HG02642 (cell line): ENCODE data around the gene REPIN1.

ENCODE experiments used
- ATAC-seq: cut with Tn5 transposase; IDR thresholded peaks from one replicate; pipeline ENCODE4 v1.9.1; 2021; ENCODE audit warnings: mild to moderate bottlenecking; ENCODE audit not compliant: unreplicated experiment, poor library complexity

REPIN1 gene

GRCh38 chr7:150373049-150373801 is 4.6 kb downstream of the REPIN1 start:
- no peak for ATAC-seq

- ATAC-seq, result no peak
Measured at GRCh38 chr7:150374026-150374425, 5.4 kb downstream of the REPIN1 start.

- no peak for ATAC-seq
Measured at GRCh38 chr7:150374472-150374871, 5.8 kb downstream of the REPIN1 start.

GRCh38 chr7:150375662-150376521 is 7.3 kb downstream of the REPIN1 start:
- ATAC-seq, result peak; percentile 25

- no peak for ATAC-seq
Measured at GRCh38 chr7:150376560-150376959, 7.9 kb downstream of the REPIN1 start.

- ATAC-seq, result no peak
Measured at GRCh38 chr7:150377196-150377595, 8.6 kb downstream of the REPIN1 start.

GRCh38 chr7:150377635-150378034 is 9.0 kb downstream of the REPIN1 start:
- ATAC-seq, result no peak

GRCh38 chr7:150378115-150378852 is 9.7 kb downstream of the REPIN1 start:
- no peak for ATAC-seq

- ATAC-seq, result peak; percentile 79
Measured at GRCh38 chr7:150378853-150379440, 10.3 kb downstream of the REPIN1 start, which contains the start of gene ZNF775. TSS of gene ZNF775 (plus strand) at chr7:150379330. CDS start at chr7:150388471, 9,141 bp downstream.

- peak; percentile 3 for ATAC-seq
Measured at GRCh38 chr7:150379441-150380379, 11.1 kb downstream of the REPIN1 start.

- ATAC-seq, result no peak
Measured at GRCh38 chr7:150380463-150380862, 11.8 kb downstream of the REPIN1 start.

GRCh38 chr7:150381096-150381495 is 12.5 kb downstream of the REPIN1 start:
- no peak for ATAC-seq

GRCh38 chr7:150381785-150382122 is 13.1 kb downstream of the REPIN1 start:
- ATAC-seq, result no peak

- ATAC-seq, result no peak
Measured at GRCh38 chr7:150382123-150382843, 13.7 kb downstream of the REPIN1 start.

- ATAC-seq, result no peak
Measured at GRCh38 chr7:150382844-150383225, 14.2 kb downstream of the REPIN1 start.

GRCh38 chr7:150383710-150384397 is 15.2 kb downstream of the REPIN1 start:
- ATAC-seq, result no peak

GRCh38 chr7:150384406-150385301 is 16.0 kb downstream of the REPIN1 start:
- no peak for ATAC-seq
